ENCODE data around the gene SH3RF1. TPM values are rescaled to one million over a fixed set of nuclear protein-coding genes. Genes with fewer than 3 reads are reported as not detected.
"Not testable (repeated sequence)": the region's sequence is repeated elsewhere in the genome, so short reads cannot be mapped to it uniquely, and the experiment has no call there.

The SH3RF1 gene
- total RNA-seq, 1 donor from 2014 or later: 35.2 TPM

- Mint-ChIP-seq H3K27ac (ENCODE audit: unreplicated experiment) (no peak overlapping the region), H3K4me3 (ENCODE audit: unreplicated experiment) (no peak overlapping the region), H3K27me3 (ENCODE audit: unreplicated experiment) (no peaks in the 10 kb centered on the region), H3K4me1 (ENCODE audit: low read depth, unreplicated experiment) (peaks cover 27% of the 10 kb centered on the region), H3K36me3 (ENCODE audit: unreplicated experiment) (no peaks in the 10 kb centered on the region), H3K9me3 (ENCODE audit: unreplicated experiment) (no peaks in the 10 kb centered on the region)
- DNase-seq: no peak
- TF ChIP-seq CTCF (IDR thresholded peaks at IDR 0.05; ENCODE audit: partially characterized antibody, unreplicated experiment): no peak
Measured at GRCh38 chr4:169198167-169198566, 72.6 kb downstream of the SH3RF1 start.

- not testable (repeated sequence) for H3K9me3 Mint-ChIP-seq (ENCODE audit: unreplicated experiment); H3K27me3 Mint-ChIP-seq (ENCODE audit: unreplicated experiment); H3K4me3 Mint-ChIP-seq (ENCODE audit: unreplicated experiment); DNase-seq; H3K36me3 Mint-ChIP-seq (ENCODE audit: unreplicated experiment); H3K27ac Mint-ChIP-seq (ENCODE audit: unreplicated experiment)
- peaks cover 26% of the 10 kb centered on the region for H3K4me1 Mint-ChIP-seq (ENCODE audit: low read depth, unreplicated experiment)
Measured at GRCh38 chr4:169197206-169197605, 73.5 kb downstream of the SH3RF1 start.

- Mint-ChIP-seq H3K4me1 (ENCODE audit: low read depth, unreplicated experiment) (peaks cover 13% of the 10 kb centered on the region), H3K27me3 (ENCODE audit: unreplicated experiment) (no peaks in the 10 kb centered on the region), H3K4me3 (ENCODE audit: unreplicated experiment) (no peak overlapping the region), H3K27ac (ENCODE audit: unreplicated experiment) (no peak overlapping the region), H3K9me3 (ENCODE audit: unreplicated experiment) (peaks cover 2% of the 10 kb centered on the region), H3K36me3 (ENCODE audit: unreplicated experiment) (no peaks in the 10 kb centered on the region)
- no peak for DNase-seq
- TF ChIP-seq CTCF (IDR thresholded peaks at IDR 0.05; ENCODE audit: partially characterized antibody, unreplicated experiment): no peak
Measured at GRCh38 chr4:169195032-169195431, 75.7 kb downstream of the SH3RF1 start.

GRCh38 chr4:169189968-169190367, 80.8 kb downstream of the SH3RF1 start:
- not testable (repeated sequence) for H3K9me3 Mint-ChIP-seq (ENCODE audit: unreplicated experiment); H3K36me3 Mint-ChIP-seq (ENCODE audit: unreplicated experiment); H3K4me1 Mint-ChIP-seq (ENCODE audit: low read depth, unreplicated experiment); H3K27me3 Mint-ChIP-seq (ENCODE audit: unreplicated experiment); DNase-seq; H3K27ac Mint-ChIP-seq (ENCODE audit: unreplicated experiment); H3K4me3 Mint-ChIP-seq (ENCODE audit: unreplicated experiment)

- H3K36me3 Mint-ChIP-seq (ENCODE audit: unreplicated experiment): no peaks in the 10 kb centered on the region
- H3K4me3 Mint-ChIP-seq (ENCODE audit: unreplicated experiment): no peak overlapping the region
- TF ChIP-seq CTCF (IDR thresholded peaks at IDR 0.05; ENCODE audit: partially characterized antibody, unreplicated experiment): no peak
- H3K4me1 Mint-ChIP-seq (ENCODE audit: low read depth, unreplicated experiment): peaks cover 2% of the 10 kb centered on the region
- peaks cover 5% of the 10 kb centered on the region for H3K27me3 Mint-ChIP-seq (ENCODE audit: unreplicated experiment)
- no peak overlapping the region for H3K27ac Mint-ChIP-seq (ENCODE audit: unreplicated experiment)
- H3K9me3 Mint-ChIP-seq (ENCODE audit: unreplicated experiment): peaks cover 2% of the 10 kb centered on the region
- DNase-seq: no peak
Measured at GRCh38 chr4:169189372-169189771, 81.4 kb downstream of the SH3RF1 start.

- no peak for TF ChIP-seq CTCF (IDR thresholded peaks at IDR 0.05; ENCODE audit: partially characterized antibody, unreplicated experiment)
- Mint-ChIP-seq H3K27ac (ENCODE audit: unreplicated experiment) (no peak overlapping the region), H3K9me3 (ENCODE audit: unreplicated experiment) (peaks cover 2% of the 10 kb centered on the region), H3K36me3 (ENCODE audit: unreplicated experiment) (no peaks in the 10 kb centered on the region), H3K27me3 (ENCODE audit: unreplicated experiment) (peaks cover 5% of the 10 kb centered on the region), H3K4me3 (ENCODE audit: unreplicated experiment) (no peak overlapping the region), H3K4me1 (ENCODE audit: low read depth, unreplicated experiment) (peaks cover 7% of the 10 kb centered on the region)
- no peak for DNase-seq
Measured at GRCh38 chr4:169188204-169188603, 82.6 kb downstream of the SH3RF1 start.

Data from glutamatergic neuron (in vitro differentiated cells).